ENCODE data around the gene RNF166.

RNF166 gene

DNA sequence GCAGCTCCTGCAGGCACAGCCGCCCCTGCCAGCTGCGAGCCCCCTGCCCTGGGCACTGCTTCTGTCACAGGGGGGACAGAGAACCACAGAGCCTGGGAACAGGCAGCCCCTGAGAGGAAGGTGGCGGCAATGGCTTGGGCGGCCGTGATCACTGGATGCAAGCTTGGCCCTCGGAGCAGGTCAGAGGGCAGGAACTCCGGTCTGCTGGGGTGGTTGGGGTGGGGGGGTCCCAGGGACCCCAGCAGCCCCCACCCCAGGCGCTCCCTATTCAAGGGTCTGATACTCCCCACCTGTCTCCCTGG lies 53.5 kb downstream of the RNF166 start:
- no peak for DNase-seq (ENCODE audit: low read depth in 2 of 2)

- no peak for DNase-seq (ENCODE audit: low read depth in 2 of 2)
Measured at GRCh38 chr16:88651989-88652761, 54.0 kb downstream of the RNF166 start.

- no peak for DNase-seq (ENCODE audit: low read depth in 2 of 2)
Measured at GRCh38 chr16:88651276-88651988, 54.8 kb downstream of the RNF166 start.

DNA sequence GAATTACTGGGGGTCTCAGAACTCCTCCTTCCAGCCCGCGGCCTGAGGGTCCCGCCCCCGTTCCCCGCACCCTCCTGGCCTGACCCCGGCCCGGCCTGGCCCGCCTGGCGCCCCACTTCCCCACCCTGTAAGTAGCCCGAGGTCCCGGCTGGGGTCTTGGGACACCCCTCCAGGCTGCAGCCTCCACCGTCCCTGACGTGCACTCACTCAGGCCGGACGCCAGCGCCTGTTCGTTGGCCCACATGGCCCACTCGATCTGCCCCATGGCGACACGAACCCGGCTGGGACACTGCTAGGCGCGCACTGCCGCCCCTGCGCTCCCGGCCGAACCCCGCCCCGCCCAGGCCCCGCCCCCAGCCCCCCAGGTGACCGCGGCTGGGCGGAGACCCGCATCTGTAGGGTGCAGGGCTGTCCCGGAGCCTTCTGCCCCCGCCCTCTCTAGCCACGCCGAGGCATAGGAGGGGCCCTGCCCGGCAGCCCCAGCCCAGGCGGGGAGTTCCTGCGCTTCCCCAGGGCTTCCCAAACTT lies 55.4 kb downstream of the RNF166 start, which contains the start of gene CYBA:
TSS of gene CYBA (minus strand) at position 305 of the 527 bp plus-strand sequence. CDS start at position 265, 40 bp downstream.
- DNase-seq (ENCODE audit: low read depth in 2 of 2) = peak in 1 of 2 experiments; percentile 24

- DNase-seq (ENCODE audit: low read depth in 2 of 2) = no peak
Measured at GRCh38 chr16:88649924-88650748, 56.1 kb downstream of the RNF166 start.

DNA sequence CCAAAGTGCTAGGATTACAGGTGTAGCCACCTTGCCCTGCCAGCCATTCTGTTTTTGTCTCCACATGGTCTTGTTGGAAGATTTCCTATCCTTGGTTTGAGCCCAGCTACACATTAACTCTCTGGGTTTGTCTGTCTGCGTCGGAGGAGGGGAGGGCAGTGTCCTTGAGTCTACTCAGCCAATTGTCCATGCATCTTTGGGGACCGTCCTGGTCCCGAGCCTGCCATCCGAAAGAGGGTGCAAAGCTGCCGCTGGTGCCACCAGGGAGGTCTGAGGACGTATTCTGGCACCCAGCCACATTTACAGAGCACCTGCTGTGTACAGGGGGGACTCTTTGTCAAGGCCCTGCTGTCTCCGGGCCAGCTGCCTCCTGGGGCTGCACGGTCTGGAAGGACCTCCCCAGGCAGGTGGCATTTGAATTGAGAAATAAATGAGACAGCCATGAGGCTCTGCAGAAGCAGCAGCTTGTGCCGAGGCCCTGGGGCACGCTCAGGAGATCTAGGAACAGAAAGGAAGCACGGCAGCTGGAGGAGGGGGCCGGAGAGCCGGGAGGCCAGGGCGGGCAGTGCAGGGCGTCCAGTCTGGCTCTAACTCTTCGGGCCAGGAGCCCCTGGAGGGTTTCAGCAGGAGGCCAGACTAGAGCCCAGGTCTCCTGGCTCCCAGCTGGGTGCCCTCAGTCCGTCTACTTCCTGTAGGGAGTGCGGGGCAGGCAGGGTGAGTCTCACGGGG lies 56.8 kb downstream of the RNF166 start:
- DNase-seq (ENCODE audit: low read depth in 2 of 2) = no peak

GRCh38 chr16:88647178-88648070 lies 58.8 kb downstream of the RNF166 start:
- DNase-seq (ENCODE audit: low read depth in 2 of 2) = no peak
